Activated gamma-delta T cell (primary cell): ENCODE results near the gene DIPK1B.

Source experiments
- DNase-seq: peaks from one replicate; lab custom pipeline; 2025; lab: John Stamatoyannopoulos, UW
- total RNA-seq, 2 donors: gene quantifications; one replicate each; lab custom pipeline; 2026; lab: John Stamatoyannopoulos, UW

The DIPK1B gene
- 0.36 to 7.0 reads per million in 2 donors for total RNA-seq

DNA sequence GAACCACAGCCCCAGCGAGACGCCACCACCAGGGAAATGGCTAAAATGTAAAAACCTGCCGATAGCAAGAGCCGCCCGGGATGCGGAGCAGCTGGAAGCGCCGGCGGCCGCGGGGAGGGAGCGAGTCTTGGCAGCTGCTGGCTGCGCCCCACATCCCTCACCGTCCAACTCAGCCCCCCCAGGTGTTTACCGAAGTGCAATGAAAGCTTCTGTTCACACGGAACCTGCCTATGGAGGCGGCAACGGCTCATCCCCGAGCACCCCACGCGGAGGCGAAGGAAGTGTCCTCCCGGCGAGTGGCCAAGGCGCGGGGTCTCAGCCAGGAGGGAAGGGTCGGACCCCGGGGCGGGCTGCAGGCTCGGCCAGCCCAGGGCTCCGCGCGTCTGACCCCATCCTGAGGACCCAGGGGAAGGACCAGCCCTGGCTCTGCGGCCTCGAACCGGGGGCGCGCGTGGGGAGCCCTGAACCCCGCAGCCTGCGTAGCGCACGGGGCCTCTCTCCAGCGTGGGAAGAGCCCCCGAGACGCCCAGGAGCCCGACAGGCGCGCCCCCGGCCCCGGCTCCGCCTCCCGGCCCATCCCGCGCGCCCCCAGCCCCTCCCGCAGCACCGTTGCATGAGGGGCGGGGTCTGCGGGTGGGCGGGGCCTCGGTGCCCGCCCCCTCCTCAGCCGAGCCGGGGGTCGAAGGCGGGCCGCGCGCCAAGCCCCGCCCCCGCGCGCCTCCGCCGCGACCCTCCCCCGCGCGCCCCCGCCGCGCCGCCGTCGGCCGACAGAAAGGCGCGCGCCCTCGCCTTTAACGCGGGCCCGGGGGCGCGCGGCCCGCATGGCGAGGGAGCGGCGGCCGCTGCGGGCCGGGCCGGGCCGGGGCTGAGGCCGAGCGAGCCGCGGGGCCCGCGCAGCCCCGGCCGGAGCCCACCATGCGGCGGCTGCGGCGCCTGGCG is at the start of gene DIPK1B:
TSS of gene DIPK1B (plus strand) at position 822 of the 939 bp plus-strand sequence. CDS start at position 916, 94 bp downstream.
- no peak for DNase-seq

DNA sequence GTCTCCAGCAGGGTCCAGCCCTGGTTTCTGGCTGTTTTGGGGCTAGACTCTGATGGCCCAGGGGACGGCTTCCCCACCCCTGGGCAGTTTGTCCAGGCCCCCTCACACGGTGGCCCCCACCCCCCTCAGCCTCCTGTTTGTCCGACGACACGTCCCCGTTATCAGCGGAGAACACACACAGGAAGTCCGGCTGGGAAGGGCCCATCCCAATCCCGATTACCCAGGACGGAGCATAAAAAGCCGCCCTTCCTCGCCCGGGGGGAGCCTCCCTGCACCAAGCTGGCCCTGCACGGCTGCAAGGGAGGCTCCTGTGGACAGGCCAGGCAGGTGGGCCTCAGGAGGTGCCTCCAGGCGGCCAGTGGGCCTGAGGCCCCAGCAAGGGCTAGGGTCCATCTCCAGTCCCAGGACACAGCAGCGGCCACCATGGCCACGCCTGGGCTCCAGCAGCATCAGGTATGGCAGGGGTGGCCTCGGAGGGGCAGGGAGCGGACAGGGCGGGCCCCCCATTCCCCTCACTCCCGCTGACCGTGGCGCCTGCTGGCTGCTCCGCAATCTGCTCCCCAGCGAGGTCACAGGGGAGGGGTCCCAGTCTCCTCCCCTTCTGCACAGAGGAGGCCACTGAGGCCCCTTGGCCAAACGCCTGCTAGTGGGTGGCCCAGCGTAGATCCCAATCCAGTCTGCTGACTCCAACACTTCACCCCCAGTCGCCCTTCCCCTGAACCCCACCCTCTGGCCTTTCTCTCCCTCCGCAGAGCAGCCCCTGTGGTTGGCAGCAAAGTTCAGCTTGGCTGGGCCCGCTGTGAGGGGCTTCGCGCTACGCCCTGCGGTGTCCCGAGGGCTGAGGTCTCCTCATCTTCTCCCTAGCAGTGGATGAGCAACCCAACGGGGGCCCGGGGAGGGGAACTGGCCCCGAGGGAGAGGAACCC is 49.5 kb upstream of the DIPK1B start, which contains the start of gene EGFL7:
TSS of gene EGFL7 (plus strand) at position 261 of the 926 bp plus-strand sequence. CDS start 5,367 bp downstream, outside the sequence.
- DNase-seq, result no peak

DNA sequence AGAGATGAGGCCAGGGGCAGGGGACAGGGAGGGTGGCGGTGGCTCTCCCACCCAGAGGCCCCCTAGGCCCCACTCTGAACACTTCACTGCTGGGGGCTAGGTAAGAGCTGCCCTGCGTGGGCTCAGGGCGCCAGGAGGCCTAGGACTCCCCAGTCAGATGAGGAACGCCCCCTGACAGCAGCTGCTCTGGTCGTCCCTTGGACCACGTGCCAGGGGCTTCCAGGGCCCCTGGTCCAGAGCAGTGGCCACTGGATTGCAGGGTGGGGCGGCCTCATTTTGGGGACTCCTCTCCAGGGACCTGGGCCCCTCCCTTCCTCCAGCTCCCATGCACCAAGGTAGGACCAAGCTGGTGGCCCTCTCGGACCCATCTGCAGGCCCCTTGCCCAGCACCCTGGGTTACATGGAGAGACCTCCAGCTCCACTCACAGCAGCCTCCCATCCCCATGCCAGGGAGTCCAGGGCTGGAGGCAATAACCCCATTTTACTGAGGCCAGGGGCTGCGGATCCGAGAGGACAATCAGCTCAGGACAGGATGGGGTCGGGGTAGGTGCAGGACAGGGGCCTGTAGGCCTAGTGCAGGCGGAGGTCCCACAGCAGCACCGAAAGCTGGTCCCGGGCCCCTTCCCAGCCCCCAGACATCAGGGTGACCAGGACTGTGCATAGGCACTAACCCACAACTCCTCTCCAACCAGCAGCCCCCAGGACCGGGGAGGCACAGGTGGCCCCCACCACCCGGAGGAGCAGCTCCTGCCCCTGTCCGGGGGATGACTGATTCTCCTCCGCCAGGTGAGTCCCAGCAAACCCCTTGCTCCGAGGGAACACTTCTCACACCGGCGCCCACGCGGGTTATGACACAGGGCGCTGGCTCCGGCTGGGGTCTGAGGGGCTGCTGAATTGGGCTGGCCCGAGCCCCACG is 48.1 kb upstream of the DIPK1B start:
- DNase-seq, result no peak

DNA sequence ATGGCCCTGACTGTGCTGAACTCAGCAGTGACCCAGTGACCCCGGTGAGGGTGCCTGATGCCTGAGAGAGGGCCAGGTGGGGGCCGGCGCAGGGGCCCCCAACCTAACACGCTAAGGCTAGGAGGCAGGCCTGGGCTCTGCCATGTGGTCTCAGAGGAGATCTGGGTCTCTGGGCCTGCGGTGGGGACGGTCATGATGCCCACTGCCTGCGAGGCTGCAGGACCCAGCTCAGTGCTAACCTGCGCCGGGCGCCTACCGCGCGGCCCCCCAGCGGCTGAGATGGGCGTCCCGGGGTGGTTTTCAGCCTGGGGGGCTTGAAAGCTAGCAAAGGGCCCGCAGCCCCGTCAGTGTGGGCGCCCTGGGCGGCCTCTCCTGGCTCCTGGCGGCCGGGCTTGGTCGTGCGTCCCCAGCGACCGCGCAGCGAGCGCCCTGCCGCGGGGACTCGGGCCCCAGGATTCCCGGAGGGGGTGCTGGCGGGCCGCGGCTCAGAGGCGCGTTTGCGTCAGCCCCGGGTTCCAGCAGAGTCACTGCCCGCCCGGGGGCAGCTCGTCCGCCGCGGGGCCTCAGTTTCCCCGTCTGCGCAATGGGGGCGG is 47.2 kb upstream of the DIPK1B start:
- no peak for DNase-seq

- peak; percentile 32 for DNase-seq
These were observed 46.5 kb upstream of the DIPK1B start for GRCh38 chr9:136665704-136666371.

DNA sequence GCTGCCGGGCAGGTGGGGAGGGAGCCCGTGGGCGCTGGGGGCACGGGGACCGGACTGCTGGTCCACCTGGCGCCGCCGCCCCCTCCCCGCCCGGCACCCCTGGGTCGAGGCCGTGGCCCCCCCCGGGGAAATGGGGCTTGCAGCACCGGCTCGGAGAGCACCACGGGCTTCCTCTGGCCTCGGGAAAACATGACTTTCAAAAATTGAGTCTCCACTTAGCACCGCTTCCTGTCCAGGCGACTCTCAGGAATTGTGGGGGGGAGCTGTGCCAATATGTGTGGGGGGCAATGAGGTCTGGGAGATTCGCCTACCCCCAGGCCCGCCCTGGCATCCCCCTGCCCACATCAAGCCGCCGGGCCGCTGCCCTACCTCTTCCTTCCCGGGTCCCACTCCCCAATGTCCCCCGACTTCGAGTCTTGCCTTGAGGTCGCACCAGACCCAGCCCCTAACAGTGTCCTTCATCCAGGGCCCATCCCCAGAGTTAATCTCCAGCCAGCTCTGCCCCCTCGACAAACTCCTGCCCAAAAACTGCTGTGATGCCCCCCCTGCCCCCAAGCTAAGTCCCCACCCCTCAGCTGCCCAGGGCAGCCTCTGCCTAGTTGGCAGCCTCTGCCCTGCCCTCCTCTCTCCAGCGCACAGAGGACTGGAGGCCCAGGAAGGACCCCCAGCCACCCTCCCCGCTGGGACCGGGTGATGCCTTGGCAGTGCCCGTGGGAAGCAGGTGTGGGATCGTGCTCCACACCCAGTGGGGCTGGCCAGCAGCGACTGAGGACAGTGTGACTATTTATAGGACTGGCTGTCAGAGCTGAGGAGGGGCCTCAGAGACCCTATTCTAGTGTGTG is 45.8 kb upstream of the DIPK1B start:
- DNase-seq, result no peak

DNA sequence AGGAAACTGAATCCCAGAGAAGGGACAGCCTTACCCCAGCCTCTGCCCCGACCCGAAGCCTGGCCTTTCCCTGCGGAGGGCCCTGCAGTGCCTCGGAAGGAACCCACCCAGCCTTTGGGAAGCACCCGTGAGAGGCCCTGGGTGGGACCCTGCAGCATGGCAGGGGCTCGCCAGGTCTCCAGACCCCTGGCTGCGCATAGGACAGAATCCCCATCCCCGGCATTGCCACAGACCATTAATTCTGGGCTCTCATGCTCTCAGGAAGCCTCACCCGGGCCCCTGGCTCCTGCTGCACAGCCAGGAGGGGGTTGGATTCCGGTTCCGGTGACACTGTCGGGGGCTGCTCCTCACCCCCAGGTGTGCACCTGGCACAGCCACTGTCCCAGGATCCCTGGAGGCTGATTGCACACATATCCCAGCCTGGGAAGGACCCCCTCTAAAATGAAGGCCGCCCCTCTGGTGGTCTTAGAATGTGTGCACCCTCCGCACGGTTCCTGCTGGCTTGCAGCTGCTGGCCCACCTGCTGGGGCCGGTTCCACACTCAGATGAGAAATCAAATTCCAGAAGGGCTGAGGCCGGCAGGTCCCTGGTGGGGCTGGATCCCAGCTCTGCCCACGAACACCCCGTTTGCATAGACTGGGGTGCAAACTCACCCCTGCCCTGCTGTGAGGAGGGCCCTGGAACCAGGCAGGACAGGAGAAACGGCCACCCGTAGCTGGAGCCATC is 45.0 kb upstream of the DIPK1B start:
- no peak for DNase-seq

GRCh38 chr9:136667940-136668760 is 44.2 kb upstream of the DIPK1B start:
- no peak for DNase-seq

DNA sequence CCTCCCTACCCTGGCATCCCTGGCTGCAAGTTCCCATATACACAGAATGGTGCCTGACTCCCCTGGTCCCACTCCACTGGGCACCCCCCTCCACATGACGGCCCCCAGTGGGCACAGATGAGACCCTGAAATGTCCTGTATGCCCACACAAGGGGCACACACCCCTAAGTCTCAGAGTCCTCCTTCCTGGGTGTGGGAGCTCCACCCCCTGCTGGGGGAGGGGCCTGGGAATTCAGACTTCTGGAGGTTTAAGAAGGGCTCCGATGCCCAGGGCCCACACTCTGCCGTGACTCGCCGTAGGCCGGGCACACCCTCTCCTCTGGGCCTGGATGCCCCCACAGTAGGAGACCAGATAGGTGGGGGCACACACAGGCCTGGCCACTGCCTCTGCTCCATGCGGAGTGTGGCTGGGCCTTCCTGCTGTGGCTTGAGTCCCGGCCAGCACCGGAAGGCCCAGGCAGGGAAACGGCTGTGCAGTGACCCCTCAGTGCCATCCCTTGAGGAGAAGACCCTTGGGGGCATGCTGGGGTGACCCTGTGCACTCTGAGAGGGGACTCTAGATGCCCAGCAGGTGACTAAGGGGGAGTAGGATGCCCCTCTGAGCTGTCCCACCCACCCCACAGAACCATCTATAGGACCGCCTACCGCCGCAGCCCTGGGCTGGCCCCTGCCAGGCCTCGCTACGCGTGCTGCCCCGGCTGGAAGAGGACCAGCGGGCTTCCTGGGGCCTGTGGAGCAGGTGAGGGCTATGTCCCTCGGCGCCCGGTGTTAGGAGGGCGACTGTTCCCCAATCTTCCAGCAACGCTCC is 43.2 kb upstream of the DIPK1B start:
- no peak for DNase-seq

DNA sequence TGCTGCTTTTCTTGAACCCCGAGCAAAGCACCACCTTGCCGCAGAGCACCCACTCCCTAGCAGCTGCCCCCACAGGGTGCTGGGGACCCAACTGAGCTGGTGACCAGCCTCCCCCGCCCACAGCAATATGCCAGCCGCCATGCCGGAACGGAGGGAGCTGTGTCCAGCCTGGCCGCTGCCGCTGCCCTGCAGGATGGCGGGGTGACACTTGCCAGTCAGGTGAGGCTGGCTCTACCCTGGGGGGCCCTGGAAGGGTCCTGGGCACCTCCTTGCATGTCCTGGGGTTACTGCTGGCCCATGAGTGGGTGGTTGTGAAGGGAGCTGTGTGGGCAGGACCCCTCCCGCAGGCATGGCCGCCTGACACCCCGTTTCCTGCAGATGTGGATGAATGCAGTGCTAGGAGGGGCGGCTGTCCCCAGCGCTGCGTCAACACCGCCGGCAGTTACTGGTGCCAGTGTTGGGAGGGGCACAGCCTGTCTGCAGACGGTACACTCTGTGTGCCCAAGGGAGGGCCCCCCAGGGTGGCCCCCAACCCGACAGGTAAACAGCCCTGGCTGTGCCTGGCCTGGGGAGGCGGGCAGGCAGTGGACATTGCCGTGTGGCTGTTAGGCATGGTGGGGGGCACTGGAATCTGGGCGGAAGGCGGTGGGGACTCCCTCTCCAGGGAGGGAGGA is 42.4 kb upstream of the DIPK1B start:
- DNase-seq, result no peak

GRCh38 chr9:136670576-136671253 is 41.7 kb upstream of the DIPK1B start:
- no peak for DNase-seq

- no peak for DNase-seq
These were observed 41.1 kb upstream of the DIPK1B start for GRCh38 chr9:136671254-136671614.

DNA sequence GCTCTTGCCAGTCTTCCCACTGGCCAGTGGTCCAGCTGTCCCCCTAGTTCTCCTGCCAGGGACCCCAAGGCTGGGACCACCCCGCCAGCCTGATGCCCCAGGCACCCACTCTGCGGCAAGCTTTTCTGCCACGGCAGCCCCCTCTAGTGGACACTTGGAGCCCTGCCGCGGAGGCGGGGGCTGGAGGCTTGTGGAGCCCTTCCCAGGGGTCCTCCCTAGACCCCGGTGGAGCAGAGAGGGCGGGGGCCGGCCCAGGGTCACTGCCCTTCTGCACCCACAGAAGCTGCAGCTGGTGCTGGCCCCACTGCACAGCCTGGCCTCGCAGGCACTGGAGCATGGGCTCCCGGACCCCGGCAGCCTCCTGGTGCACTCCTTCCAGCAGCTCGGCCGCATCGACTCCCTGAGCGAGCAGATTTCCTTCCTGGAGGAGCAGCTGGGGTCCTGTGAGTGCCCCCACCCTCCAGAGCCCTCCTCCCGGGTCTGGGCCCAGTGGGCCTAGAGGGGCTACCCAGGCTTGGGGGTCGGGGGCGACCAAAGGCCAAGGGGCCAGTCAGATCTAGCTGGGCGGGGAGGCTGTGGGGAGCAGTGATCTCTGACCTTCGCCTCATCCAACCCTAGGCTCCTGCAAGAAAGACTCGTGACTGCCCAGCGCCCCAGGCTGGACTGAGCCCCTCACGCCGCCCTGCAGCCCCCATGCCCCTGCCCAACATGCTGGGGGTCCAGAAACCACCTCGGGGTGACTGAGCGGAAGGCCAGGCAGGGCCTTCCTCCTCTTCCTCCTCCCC is 40.5 kb upstream of the DIPK1B start:
- DNase-seq, result no peak

- no peak for DNase-seq
These were observed 39.8 kb upstream of the DIPK1B start for GRCh38 chr9:136672431-136673087.
